Upper lobe of left lung (tissue), 6 donors: ENCODE measurements around the gene PTEN. TPM values are rescaled to one million over a fixed set of nuclear protein-coding genes. Genes with fewer than 3 reads are reported as not detected.

Source experiments
- ATAC-seq, 2 donors: fragments of 200-7000 bp; cut with Tn5 transposase; one replicate each; pipeline ENCODE4 v1.9.1; 2022; ENCODE audit warnings: mild to moderate bottlenecking in 2 of 2, moderate library complexity in 2 of 2; ENCODE audit not compliant: low FRiP score in 2 of 2
- DNase-seq, 2 donors: peaks; one replicate each; pipeline ENCODE4 v3.0.0-alpha.2; 2019 to 2020
- H3K27ac ChIP-seq, 4 donors: fragments of 200-600 bp; sonication (generic); one replicate each; pipeline ENCODE4 v1.5.1; 2016 to 2019
- H3K27me3 ChIP-seq, 4 donors: fragments of 200-600 bp; sonication (generic); one replicate each; pipeline ENCODE4 v1.5.1; 2017 to 2019
- H3K36me3 ChIP-seq, 4 donors: fragments of 200-600 bp; sonication (generic); one replicate each; pipeline ENCODE4 v1.5.1; 2016 to 2019
- H3K4me1 ChIP-seq, 4 donors: fragments of 200-600 bp; sonication (generic); one replicate each; pipeline ENCODE4 v1.5.1; 2018 to 2019
- H3K4me3 ChIP-seq, 4 donors: fragments of 200-600 bp; sonication (generic); one replicate each; pipeline ENCODE4 v1.5.1; 2017 to 2019; ENCODE audit warnings: mild to moderate bottlenecking in 2 of 4, moderate library complexity in 1 of 4
- H3K9me3 ChIP-seq, 4 donors: fragments of 200-600 bp; sonication (generic); one replicate each; pipeline ENCODE4 v1.5.1; 2018 to 2019
- CTCF ChIP-seq, 6 experiments: fragments of 450-650 bp in 4 of 6; fragments of 200-600 bp in 2 of 6; sonication (generic) in 2 of 6; IDR thresholded peaks; one replicate each; pipeline ENCODE4 v1.5.1; 2016 to 2019; ENCODE audit warnings: antibody characterized with exemption in 6 of 6
- EP300 ChIP-seq, 4 donors: sonication (generic); formaldehyde crosslinking; IDR thresholded peaks; one replicate each; pipeline ENCODE4 v1.5.1; 2017; ENCODE audit warnings: antibody characterized with exemption in 4 of 4, control low read depth in 2 of 4
- POLR2A ChIP-seq, 4 donors: fragments of 450-650 bp; IDR thresholded peaks; one replicate each; pipeline ENCODE4 v1.5.1; 2016 to 2017; ENCODE audit warnings: antibody characterized with exemption in 4 of 4, mild to moderate bottlenecking in 2 of 4
- POLR2AphosphoS5 ChIP-seq, 2 donors: sonication (generic); formaldehyde crosslinking; IDR thresholded peaks; one replicate each; pipeline ENCODE4 v1.5.1; 2017; ENCODE audit warnings: antibody characterized with exemption in 2 of 2
- WGBS, 2 donors: methylation state at CpG; one replicate each; pipeline ENCODE4 v1.1.5; 2017 to 2018; 5-methylcytosine and 5-hydroxymethylcytosine counted together
- total RNA-seq, 6 donors: library from RNA; depleted of rRNA in 4 of 6; stranded (reverse); fragments of >200 nt in 4 of 6; gene quantifications; one replicate each; pipeline versions ENCODE4 v1.1.0 to v1.2.1, GENCODE V29; 2016 to 2021
- donor health status: DM: no; HTN: no; CAD: no; lungs with moderate emphysema.
- donor health status: DM: no; HTN: yes; CAD: no; lungs with severe emphysema.

The PTEN gene
- total RNA-seq, 6 donors from 2014 or later, result 63.3 to 177 (median 99.0) TPM

GRCh38 chr10:87841186-87841585 is 22.2 kb upstream of the PTEN start:
- Histone ChIP-seq H3K4me1 (peaks cover 0 to 3% (median 0%) of the 10 kb centered on the region in 4 donors), H3K4me3 (no peak overlapping the region), H3K27ac (no peak overlapping the region), H3K36me3 (no peaks in the 10 kb centered on the region), H3K9me3 (no peaks in the 10 kb centered on the region), H3K27me3 (no peaks in the 10 kb centered on the region)
- TF ChIP-seq POLR2A (IDR thresholded peaks at IDR 0.05) (no peak), CTCF (IDR thresholded peaks at IDR 0.05) (no peak), EP300 (IDR thresholded peaks at IDR 0.05) (no peak), POLR2AphosphoS5 (IDR thresholded peaks at IDR 0.05) (no peak)
- ATAC-seq (no peak), DNase-seq (no peak)
- WGBS, 2 donors, result 83 to 93% methylated on average over 3 of the region's 3 CpGs

GRCh38 chr10:87842220-87842641 is 21.2 kb upstream of the PTEN start:
- 63 to 84% methylated on average over 1 of the region's 1 CpG for WGBS, 2 donors
- peaks cover 0 to 3% (median 0%) of the 10 kb centered on the region in 4 donors for H3K4me1 ChIP-seq
- H3K4me3 ChIP-seq, result no peak overlapping the region
- H3K36me3 ChIP-seq, result no peaks in the 10 kb centered on the region
- no peak overlapping the region for H3K27ac ChIP-seq
- TF ChIP-seq EP300 (IDR thresholded peaks at IDR 0.05), result no peak
- no peak for TF ChIP-seq POLR2A (IDR thresholded peaks at IDR 0.05)
- no peak for TF ChIP-seq CTCF (IDR thresholded peaks at IDR 0.05)
- TF ChIP-seq POLR2AphosphoS5 (IDR thresholded peaks at IDR 0.05), result no peak
- ATAC-seq, result peak; percentile 53 to 82
- H3K27me3 ChIP-seq, result no peaks in the 10 kb centered on the region
- peak in 1 of 2 donors; percentile 38 for DNase-seq
- no peaks in the 10 kb centered on the region for H3K9me3 ChIP-seq

GRCh38 chr10:87842776-87843497 is 20.5 kb upstream of the PTEN start:
- no peak for DNase-seq
- Histone ChIP-seq H3K4me3 (no peak overlapping the region), H3K36me3 (no peaks in the 10 kb centered on the region), H3K4me1 (peaks cover 0 to 3% (median 0%) of the 10 kb centered on the region in 4 donors), H3K27me3 (no peaks in the 10 kb centered on the region), H3K27ac (no peak overlapping the region), H3K9me3 (no peaks in the 10 kb centered on the region)
- TF ChIP-seq CTCF (IDR thresholded peaks at IDR 0.05) (no peak), EP300 (IDR thresholded peaks at IDR 0.05) (no peak), POLR2A (IDR thresholded peaks at IDR 0.05) (no peak)
- ATAC-seq, result peak in 1 of 2 donors; percentile 16

DNA sequence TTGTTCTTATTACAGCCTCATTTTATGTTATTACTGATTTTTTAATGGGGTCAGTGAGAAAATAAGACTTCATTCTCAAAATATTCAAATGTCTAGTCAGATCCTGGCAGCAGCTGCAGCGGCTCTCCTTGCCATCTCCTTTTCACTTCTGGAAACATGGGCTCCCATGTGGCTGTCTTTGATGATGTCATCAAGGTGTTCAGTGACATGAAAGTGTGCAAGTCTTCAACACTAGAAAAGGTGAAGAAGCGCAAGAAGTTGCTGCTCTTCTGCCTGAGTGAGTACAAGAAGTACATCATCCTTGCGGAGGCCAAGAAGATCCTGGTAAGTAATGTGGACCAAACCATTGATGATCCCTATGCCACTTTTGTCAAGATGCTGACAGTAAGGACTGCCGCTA is 19.7 kb upstream of the PTEN start:
- DNase-seq (no peak), ATAC-seq (no peak)
- no peak overlapping the region for H3K4me3 ChIP-seq
- no peak overlapping the region for H3K27ac ChIP-seq
- no peaks in the 10 kb centered on the region for H3K36me3 ChIP-seq
- WGBS, 2 donors, result 93 to 96% methylated on average over 4 of the region's 4 CpGs
- TF ChIP-seq CTCF (IDR thresholded peaks at IDR 0.05) (no peak), EP300 (IDR thresholded peaks at IDR 0.05) (no peak), POLR2AphosphoS5 (IDR thresholded peaks at IDR 0.05) (no peak), POLR2A (IDR thresholded peaks at IDR 0.05) (no peak)
- no peaks in the 10 kb centered on the region for H3K9me3 ChIP-seq
- H3K4me1 ChIP-seq, result peaks cover 0 to 3% (median 0%) of the 10 kb centered on the region in 4 donors
- H3K27me3 ChIP-seq, result no peaks in the 10 kb centered on the region
